GM12892 (cell line): ENCODE results near the gene HMCN2.
"Not testable (repeated sequence)": the region's sequence is repeated elsewhere in the genome, so short reads cannot be mapped to it uniquely, and the experiment has no call there.

Experiments
- POLR2A ChIP-seq: IDR thresholded peaks from 2 replicates; pipeline ENCODE4 v1.6.1; 2011; ENCODE audit warnings: low read depth, low read length, control low read depth
- POLR2AphosphoS5 ChIP-seq: IDR thresholded peaks from 2 replicates; pipeline ENCODE4 v1.6.1; 2011; ENCODE audit warnings: low read depth, low read length, control low read depth
- TAF1 ChIP-seq: IDR thresholded peaks from 2 replicates; pipeline ENCODE4 v1.6.1; 2011; ENCODE audit warnings: low read depth, mild to moderate bottlenecking, control low read depth, low read length, borderline replicate concordance

DNA sequence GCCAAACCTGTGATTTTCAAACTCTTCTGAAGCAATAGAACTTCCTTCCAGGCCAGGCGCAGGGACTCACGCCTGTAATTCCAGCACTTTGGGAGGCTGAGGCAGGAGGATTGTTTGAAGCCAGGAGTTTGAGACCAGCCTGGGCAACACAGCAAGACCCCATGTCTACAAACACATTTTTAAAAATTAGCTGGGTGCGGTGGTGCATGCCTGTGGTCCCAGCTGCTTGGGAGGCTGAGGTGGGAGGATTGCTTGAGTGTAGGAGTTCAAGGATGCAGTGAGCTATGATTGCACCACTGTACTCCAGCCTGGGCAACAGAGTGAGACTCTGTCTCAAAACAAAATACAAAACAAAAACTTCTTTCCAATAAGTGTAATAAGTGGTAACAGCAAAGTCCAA, 136.2 kb downstream of the HMCN2 start:
- not testable (repeated sequence) for TF ChIP-seq POLR2AphosphoS5, TAF1, POLR2A
